IMR-90 (cell line): ENCODE results near the gene KCNIP3. TPM values are rescaled to one million over a fixed set of nuclear protein-coding genes. Genes with fewer than 3 reads are reported as not detected.

Experiments used
- ATAC-seq: fragments of 200-7000 bp; cut with Tn5 transposase; 2 replicates; pipeline ENCODE4 v1.9.1; 2020; ENCODE audit warnings: low read depth, mild to moderate bottlenecking, moderate library complexity
- BruUV-seq: library from RNA; stranded (reverse); fragments of 400-500 nt; replicated peaks from 2 replicates; lab custom pipeline; 2021; lab: Mats Ljungman, UMichigan
- CTCF ChIA-PET: fragments of 300-600 bp; formaldehyde crosslinking; extraction: SDS; loops from one replicate; lab custom pipeline; 2021; ENCODE audit warnings: antibody characterized with exemption; lab: Yijun Ruan, JAX
- POLR2A ChIA-PET: fragments of 300-600 bp; sonication (Branson Sonifier 250); formaldehyde crosslinking; loops from one replicate; lab custom pipeline; 2022; ENCODE audit warnings: antibody characterized with exemption; ENCODE audit not compliant: unreplicated experiment; lab: Charles Lee
- DNase-seq: peaks from one replicate; pipeline ENCODE4 v3.0.0; 2013
- H2AFZ ChIP-seq: replicated peaks from 2 replicates; pipeline ENCODE3; 2013; ENCODE audit warnings: low read length, mild to moderate bottlenecking; ENCODE audit not compliant: poor library complexity
- H2AK5ac ChIP-seq: 2 replicates; pipeline ENCODE4 v1.6.1; 2013; ENCODE audit warnings: low read depth, low read length, inconsistent platforms
- H2AK9ac ChIP-seq: replicated peaks from 2 replicates; pipeline ENCODE3; 2013; ENCODE audit warnings: mild to moderate bottlenecking, low read depth, low read length, moderate library complexity; ENCODE audit not compliant: poor library complexity
- H2BK120ac ChIP-seq: 2 replicates; pipeline ENCODE4 v1.6.1; 2013; ENCODE audit warnings: low read depth, low read length, inconsistent platforms
- H2BK15ac ChIP-seq: 3 replicates; pipeline ENCODE4 v1.6.1; 2013; ENCODE audit warnings: low read depth, low read length, inconsistent platforms
- H2BK20ac ChIP-seq: 2 replicates; pipeline ENCODE4 v1.6.1; 2013; ENCODE audit warnings: low read depth, mild to moderate bottlenecking, inconsistent platforms, low read length, moderate library complexity
- H2BK5ac ChIP-seq: 2 replicates; pipeline ENCODE4 v1.6.1; 2013; ENCODE audit warnings: mild to moderate bottlenecking, low read depth, low read length, inconsistent platforms; ENCODE audit not compliant: poor library complexity, severe bottlenecking
- H3K14ac ChIP-seq: replicated peaks from 2 replicates; pipeline ENCODE4 v1.6.1; 2013; ENCODE audit warnings: low read depth, low read length, inconsistent platforms
- H3K18ac ChIP-seq: 2 replicates; pipeline ENCODE4 v1.6.1; 2013; ENCODE audit warnings: low read depth, low read length, control low read depth
- H3K23ac ChIP-seq: 2 replicates; pipeline ENCODE4 v1.6.1; 2013; ENCODE audit warnings: low read depth, low read length, inconsistent platforms
- H3K27ac ChIP-seq: 2 replicates; pipeline ENCODE4 v1.5.1; 2013; ENCODE audit warnings: mild to moderate bottlenecking, control low read depth, low read length; ENCODE audit not compliant: insufficient read depth
- H3K27me3 ChIP-seq: 2 replicates; pipeline ENCODE4 v1.6.1; 2013; ENCODE audit warnings: low read length; ENCODE audit not compliant: control insufficient read depth, insufficient read depth
- H3K36me3 ChIP-seq: 2 replicates; pipeline ENCODE4 v1.6.1; 2013; ENCODE audit warnings: low read length, mixed read lengths; ENCODE audit not compliant: control insufficient read depth, insufficient read depth
- H3K4ac ChIP-seq: 2 replicates; pipeline ENCODE4 v1.6.1; 2013; ENCODE audit warnings: low read depth, low read length, inconsistent platforms
- H3K4me1 ChIP-seq: 2 replicates; pipeline ENCODE4 v1.6.1; 2013; ENCODE audit warnings: low read length, mixed read lengths; ENCODE audit not compliant: control insufficient read depth, insufficient read depth
- H3K4me2 ChIP-seq: 2 replicates; pipeline ENCODE4 v1.6.1; 2013; ENCODE audit warnings: low read depth, mild to moderate bottlenecking, control low read depth, low read length, moderate library complexity
- H3K4me3 ChIP-seq: 2 replicates; pipeline ENCODE4 v1.5.1; 2013; ENCODE audit warnings: low read depth, mild to moderate bottlenecking, control low read depth, low read length, moderate library complexity; ENCODE audit not compliant: insufficient read depth
- H3K56ac ChIP-seq: 2 replicates; pipeline ENCODE4 v1.6.1; 2013; ENCODE audit warnings: low read length, inconsistent platforms; ENCODE audit not compliant: insufficient read depth; ENCODE audit errors: extremely low read depth
- H3K79me1 ChIP-seq, 2 experiments: 2 replicates each; pipeline ENCODE4 v1.6.1; 2013; ENCODE audit warnings: low read length in 2 of 2, inconsistent platforms in 1 of 2, low read depth in 1 of 2
- H3K9ac ChIP-seq: 2 replicates; pipeline ENCODE4 v1.6.1; 2013; ENCODE audit warnings: low read depth, low read length, control low read depth
- H3K9me1 ChIP-seq: 2 replicates; pipeline ENCODE4 v1.6.1; 2013; ENCODE audit warnings: low read length, inconsistent platforms; ENCODE audit not compliant: insufficient read depth
- H3K9me3 ChIP-seq: 2 replicates; pipeline ENCODE4 v1.6.1; 2013; ENCODE audit warnings: low read length; ENCODE audit not compliant: control insufficient read depth, insufficient read depth
- H4K20me1 ChIP-seq: 2 replicates; pipeline ENCODE4 v1.6.1; 2013; ENCODE audit warnings: low read length, inconsistent platforms; ENCODE audit not compliant: insufficient read depth
- H4K5ac ChIP-seq: 2 replicates; pipeline ENCODE4 v1.6.1; 2013; ENCODE audit warnings: mild to moderate bottlenecking, low read depth, low read length, control low read depth
- H4K8ac ChIP-seq, 2 experiments: 2 replicates each; pipeline ENCODE4 v1.6.1; 2013; ENCODE audit warnings: low read depth in 2 of 2, low read length in 2 of 2, control low read depth in 1 of 2, inconsistent platforms in 1 of 2
- H4K91ac ChIP-seq: 2 replicates; pipeline ENCODE4 v1.6.1; 2013; ENCODE audit warnings: low read depth, low read length, inconsistent platforms; ENCODE audit not compliant: insufficient read depth
- CHD1 ChIP-seq: IDR thresholded peaks from 2 replicates; pipeline ENCODE4 v1.6.1; 2012; ENCODE audit warnings: low read depth, low read length, improper control_type of control experiment
- ELK1 ChIP-seq: fragments of 150-350 bp; IDR thresholded peaks from 2 replicates; pipeline ENCODE4 v1.6.1; 2016; ENCODE audit warnings: low read depth, mild to moderate bottlenecking, low read length, moderate library complexity, borderline replicate concordance
- MAFK ChIP-seq: IDR thresholded peaks from 2 replicates; pipeline ENCODE4 v1.6.1; 2012; ENCODE audit warnings: low read depth, low read length, improper control_type of control experiment
- MAZ ChIP-seq: IDR thresholded peaks from 2 replicates; pipeline ENCODE4 v1.6.1; 2012; ENCODE audit warnings: low read depth, mild to moderate bottlenecking, low read length, improper control_type of control experiment, moderate library complexity, borderline replicate concordance
- NFE2L2 ChIP-seq: fragments of 150-350 bp; IDR thresholded peaks from 2 replicates; pipeline ENCODE4 v1.6.1; 2016; ENCODE audit warnings: low read depth, mild to moderate bottlenecking, low read length
- POLR2A ChIP-seq: IDR thresholded peaks from 2 replicates; pipeline ENCODE4 v1.6.1; 2012; ENCODE audit warnings: mild to moderate bottlenecking, low read depth, low read length
- RAD21 ChIP-seq: IDR thresholded peaks from 2 replicates; pipeline ENCODE4 v1.6.1; 2012; ENCODE audit warnings: low read length, improper control_type of control experiment
- RCOR1 ChIP-seq: IDR thresholded peaks from 2 replicates; pipeline ENCODE4 v1.6.1; 2012; ENCODE audit warnings: mild to moderate bottlenecking, low read length, improper control_type of control experiment; ENCODE audit not compliant: insufficient replicate concordance
- RFX5 ChIP-seq: IDR thresholded peaks from 2 replicates; pipeline ENCODE4 v1.8.0; 2012; ENCODE audit warnings: low read depth, mild to moderate bottlenecking, low read length, moderate library complexity
- WGBS, 2 experiments: methylation state at CpG; one replicate each; pipeline versions ENCODE4 v1.1.5 to v1.1.7; 2013; ENCODE audit warnings: missing lambda C conversion rate in 2 of 2; ENCODE audit not compliant: insufficient read length in 1 of 2; ENCODE audit errors: extremely low coverage in 2 of 2; 5-methylcytosine and 5-hydroxymethylcytosine counted together
- dilution Hi-C: fragments of 300-500 bp; cut with HindIII; formaldehyde crosslinking; loops from one replicate; pipeline ENCODE4 v1.14.3; 2018; ENCODE audit warnings: low sequenced_read_pairs; ENCODE audit not compliant: unreplicated experiment
- in situ Hi-C: fragments of 300-500 bp; cut with MboI; formaldehyde crosslinking; loops from 3 replicates; pipeline ENCODE4 v1.14.3; 2019; ENCODE audit warnings: low sequenced_read_pairs, inconsistent platforms, mixed read lengths
- intact Hi-C: fragments of 100-400 bp; cut with micrococcal nuclease; formaldehyde crosslinking; loops from 2 replicates; pipeline ENCODE4 v1.10.0; 2022
- polyA plus RNA-seq, 3 experiments: library from polyadenylated mRNA; depleted of rRNA; stranded (reverse); fragments of >200 nt; gene quantifications; 2 replicates each; pipeline ENCODE4 v1.2.3, GENCODE V29; 2012; ENCODE audit warnings: low replicate concordance in 1 of 3
- total RNA-seq: library from RNA; depleted of rRNA; stranded (reverse); fragments of >200 nt; gene quantifications from 2 replicates; pipeline ENCODE4 v1.2.3, GENCODE V29; 2012

KCNIP3 gene
- total and polyA plus RNA-seq, 2 of the 4 experiments (the other 2 are of a cell fraction) = 0.72 to 1.4 TPM

GRCh38 chr2:95307036-95307435 is 9.9 kb downstream of the KCNIP3 start:
- Histone ChIP-seq H3K9me3 (no peaks in the 10 kb centered on the region), H2BK15ac (no peak overlapping the region), H3K14ac (no peak overlapping the region), H3K56ac (no peak overlapping the region), H2AFZ (no peak overlapping the region), H3K4me2 (no peak overlapping the region), H3K79me1 (no peaks in the 10 kb centered on the region), H2AK9ac (no peak overlapping the region), H2AK5ac (no peak overlapping the region), H4K5ac (no peak overlapping the region), H3K23ac (no peak overlapping the region), H2BK120ac (no peak overlapping the region), H3K18ac (no peak overlapping the region), H4K20me1 (no peaks in the 10 kb centered on the region), H3K4ac (no peak overlapping the region), H3K4me1 (no peaks in the 10 kb centered on the region), H3K9me1 (no peaks in the 10 kb centered on the region), H3K27me3 (peaks cover 27% of the 10 kb centered on the region), H3K36me3 (no peaks in the 10 kb centered on the region), H2BK5ac (no peak overlapping the region), H3K4me3 (no peak overlapping the region), H2BK20ac (no peak overlapping the region), H3K27ac (no peak overlapping the region), H4K8ac (no peak overlapping the region), H4K91ac (no peak overlapping the region), H3K9ac (no peak overlapping the region)
- WGBS, 2 experiments = no CpG with 5 or more reads among the region's 5 CpGs
- ATAC-seq = no peak
- intact Hi-C loops (no loop called here), in situ Hi-C loops (no loop called here), dilution Hi-C loops (no loop called here)
- ChIA-PET CTCF (interaction anchor here (1.0 kb wide), 1 partner anchor 76 kb away, joined by 3 read pairs; no protein-coding TSS in a partner anchor), POLR2A (no interaction called here)
- no peak for DNase-seq
- BruUV-seq = no TSS peak
- no peak for TF ChIP-seq RAD21
- TF ChIP-seq ELK1 = no peak
- no peak for TF ChIP-seq RCOR1
- no peak for TF ChIP-seq MAFK
- no peak for TF ChIP-seq POLR2A
- no peak for TF ChIP-seq CHD1
- no peak for TF ChIP-seq RFX5
- TF ChIP-seq NFE2L2 = no peak
- no peak for TF ChIP-seq MAZ
